22Rv1 (cell line): ENCODE results near the gene LRRC3C.

Experiments
- ZFX ChIP-seq: fragments of 450-650 bp; IDR thresholded peaks from 2 replicates; pipeline ENCODE4 v1.6.1; 2017; ENCODE audit warnings: antibody characterized with exemption, borderline replicate concordance
- TF ChIP-seq, protein P1 (sequence below): fragments of 450-650 bp; IDR thresholded peaks from 2 replicates; pipeline ENCODE4 v1.5.1; 2017; ENCODE audit warnings: mild to moderate bottlenecking

DNA sequence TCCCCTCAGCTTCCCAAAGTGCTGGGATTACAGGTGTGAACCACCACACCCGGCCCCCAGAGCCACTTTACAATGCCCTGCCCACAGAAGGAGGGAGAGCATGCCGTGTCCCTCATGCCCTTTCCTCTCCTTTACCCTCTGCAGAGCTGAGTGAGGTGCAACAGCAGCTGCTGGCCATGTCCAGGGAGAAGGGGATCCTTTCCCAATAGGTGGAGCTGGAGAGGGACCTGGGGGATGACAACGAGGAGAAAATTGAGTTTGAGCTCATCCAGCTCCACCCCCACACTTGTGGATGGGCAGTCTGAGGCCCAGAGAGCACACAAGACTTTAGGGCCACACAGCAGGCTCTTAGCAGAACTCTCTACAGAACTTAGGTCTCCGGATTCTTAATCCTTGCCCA, 27.3 kb downstream of the LRRC3C start:
- TF ChIP-seq, protein P1, sequence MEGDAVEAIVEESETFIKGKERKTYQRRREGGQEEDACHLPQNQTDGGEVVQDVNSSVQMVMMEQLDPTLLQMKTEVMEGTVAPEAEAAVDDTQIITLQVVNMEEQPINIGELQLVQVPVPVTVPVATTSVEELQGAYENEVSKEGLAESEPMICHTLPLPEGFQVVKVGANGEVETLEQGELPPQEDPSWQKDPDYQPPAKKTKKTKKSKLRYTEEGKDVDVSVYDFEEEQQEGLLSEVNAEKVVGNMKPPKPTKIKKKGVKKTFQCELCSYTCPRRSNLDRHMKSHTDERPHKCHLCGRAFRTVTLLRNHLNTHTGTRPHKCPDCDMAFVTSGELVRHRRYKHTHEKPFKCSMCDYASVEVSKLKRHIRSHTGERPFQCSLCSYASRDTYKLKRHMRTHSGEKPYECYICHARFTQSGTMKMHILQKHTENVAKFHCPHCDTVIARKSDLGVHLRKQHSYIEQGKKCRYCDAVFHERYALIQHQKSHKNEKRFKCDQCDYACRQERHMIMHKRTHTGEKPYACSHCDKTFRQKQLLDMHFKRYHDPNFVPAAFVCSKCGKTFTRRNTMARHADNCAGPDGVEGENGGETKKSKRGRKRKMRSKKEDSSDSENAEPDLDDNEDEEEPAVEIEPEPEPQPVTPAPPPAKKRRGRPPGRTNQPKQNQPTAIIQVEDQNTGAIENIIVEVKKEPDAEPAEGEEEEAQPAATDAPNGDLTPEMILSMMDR: no peak
- TF ChIP-seq ZFX: no peak
